ENCODE data around the gene SH3BGRL2. TPM values are rescaled to one million over a fixed set of nuclear protein-coding genes. Genes with fewer than 3 reads are reported as not detected.
A peak's percentile ranks its signal among the peaks of the same experiment; 100 is the strongest.

The SH3BGRL2 gene
- total RNA-seq, 1 experiment from 2014 or later: 3.8 TPM

DNA sequence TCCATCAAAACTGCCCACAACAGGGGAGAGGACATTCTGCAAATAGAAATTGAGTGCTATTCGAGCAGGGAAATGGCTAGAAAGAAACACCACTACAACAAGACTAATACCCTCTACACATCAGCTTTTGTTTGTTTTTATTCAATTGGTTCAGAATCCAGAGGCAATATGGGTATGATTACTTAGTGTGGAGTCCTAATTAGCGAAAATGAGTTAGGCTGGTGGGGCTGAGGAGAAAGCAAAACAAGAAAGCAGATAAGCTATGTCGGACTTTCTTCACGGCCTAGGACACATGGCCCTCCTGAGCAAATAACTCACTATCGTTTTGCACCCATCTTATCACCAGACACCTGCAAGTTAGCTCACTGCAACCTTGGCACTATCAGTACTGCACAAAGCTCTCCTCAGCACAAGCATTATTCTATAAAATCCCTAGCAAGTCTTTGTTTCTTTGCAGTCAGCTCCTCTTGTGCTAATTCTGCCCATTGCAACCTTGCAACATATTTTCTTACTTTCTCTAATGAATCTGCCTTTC lies 31.3 kb upstream of the SH3BGRL2 start:
- Histone ChIP-seq H3K9ac (ENCODE audit: low read length) (no peak overlapping the region), H3K27ac (ENCODE audit: low read length) (no peak overlapping the region), H3K36me3 (ENCODE audit: low read depth, low read length) (no peaks in the 10 kb centered on the region), H3F3A (ENCODE audit: low read length, unreplicated experiment) (no peaks in the 10 kb centered on the region), H3K4me3 (ENCODE audit: low read length) (no peak overlapping the region), H3K9me3 (ENCODE audit: low read length) (no peaks in the 10 kb centered on the region), H3K27me3 (ENCODE audit: low read length) (no peaks in the 10 kb centered on the region), H4K20me1 (ENCODE audit: low read length) (no peaks in the 10 kb centered on the region), H3K9me2 (replicated peaks; ENCODE audit: low read length) (no peaks in the 10 kb centered on the region), H2AFZ (ENCODE audit: low read length) (no peak overlapping the region), H3K79me2 (ENCODE audit: low read length) (no peaks in the 10 kb centered on the region), H3K4me1 (ENCODE audit: insufficient read depth, low read length) (peaks cover 15% of the 10 kb centered on the region), H3K4me2 (ENCODE audit: low read length) (no peak overlapping the region)
- no peak for DNase-seq
- CTCF ChIA-PET: no interaction called here
- no peak for TF ChIP-seq EZH2phosphoT487 (IDR thresholded peaks at IDR 0.05; ENCODE audit: borderline replicate concordance, low read length)
- TF ChIP-seq EZH2 (IDR thresholded peaks at IDR 0.05; ENCODE audit: low read length, unreplicated experiment): no peak
- TF ChIP-seq, protein P1, sequence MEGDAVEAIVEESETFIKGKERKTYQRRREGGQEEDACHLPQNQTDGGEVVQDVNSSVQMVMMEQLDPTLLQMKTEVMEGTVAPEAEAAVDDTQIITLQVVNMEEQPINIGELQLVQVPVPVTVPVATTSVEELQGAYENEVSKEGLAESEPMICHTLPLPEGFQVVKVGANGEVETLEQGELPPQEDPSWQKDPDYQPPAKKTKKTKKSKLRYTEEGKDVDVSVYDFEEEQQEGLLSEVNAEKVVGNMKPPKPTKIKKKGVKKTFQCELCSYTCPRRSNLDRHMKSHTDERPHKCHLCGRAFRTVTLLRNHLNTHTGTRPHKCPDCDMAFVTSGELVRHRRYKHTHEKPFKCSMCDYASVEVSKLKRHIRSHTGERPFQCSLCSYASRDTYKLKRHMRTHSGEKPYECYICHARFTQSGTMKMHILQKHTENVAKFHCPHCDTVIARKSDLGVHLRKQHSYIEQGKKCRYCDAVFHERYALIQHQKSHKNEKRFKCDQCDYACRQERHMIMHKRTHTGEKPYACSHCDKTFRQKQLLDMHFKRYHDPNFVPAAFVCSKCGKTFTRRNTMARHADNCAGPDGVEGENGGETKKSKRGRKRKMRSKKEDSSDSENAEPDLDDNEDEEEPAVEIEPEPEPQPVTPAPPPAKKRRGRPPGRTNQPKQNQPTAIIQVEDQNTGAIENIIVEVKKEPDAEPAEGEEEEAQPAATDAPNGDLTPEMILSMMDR (conservative IDR thresholded peaks at IDR 0.05; ENCODE audit: low read depth, low read length): no peak
- ATAC-seq: no peak
- POLR2A ChIA-PET (ENCODE audit: unreplicated experiment): interaction anchor here (0.8 kb wide), 1 partner anchor 10 kb away, joined by 6 read pairs; no protein-coding TSS in a partner anchor
- no TSS peak for BruUV-seq (replicated peaks)
- intact Hi-C loops (cut with micrococcal nuclease): no loop called here

DNA sequence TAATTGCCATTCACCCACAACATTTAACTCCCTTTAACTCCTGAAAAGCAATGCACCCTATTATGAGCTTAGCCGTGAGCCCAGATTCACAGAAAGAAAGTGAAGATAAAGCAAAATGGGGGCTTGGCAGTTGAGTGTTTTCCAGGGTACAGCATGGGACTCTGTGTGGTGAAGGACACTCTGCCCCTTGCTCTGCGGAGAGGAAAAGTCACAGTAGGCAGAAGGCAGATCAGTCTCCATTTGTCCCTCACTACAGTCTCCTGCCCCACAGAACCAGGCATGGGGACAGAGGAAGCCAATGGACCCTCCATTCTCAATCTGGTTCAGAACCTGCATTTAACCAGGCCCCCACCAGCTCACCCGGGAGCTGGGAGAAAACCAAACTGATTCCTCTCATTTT lies 30.8 kb upstream of the SH3BGRL2 start:
- H3K9me2 ChIP-seq (replicated peaks; ENCODE audit: low read length): no peaks in the 10 kb centered on the region
- H3K4me3 ChIP-seq (ENCODE audit: low read length): no peak overlapping the region
- ChIA-PET POLR2A (ENCODE audit: unreplicated experiment) (interaction anchor here (0.8 kb wide), 1 partner anchor 10 kb away, joined by 6 read pairs; no protein-coding TSS in a partner anchor), CTCF (no interaction called here)
- H3F3A ChIP-seq (ENCODE audit: low read length, unreplicated experiment): no peaks in the 10 kb centered on the region
- no peaks in the 10 kb centered on the region for H3K36me3 ChIP-seq (ENCODE audit: low read depth, low read length)
- BruUV-seq (replicated peaks): no TSS peak
- peaks cover 15% of the 10 kb centered on the region for H3K4me1 ChIP-seq (ENCODE audit: insufficient read depth, low read length)
- no peak overlapping the region for H3K9ac ChIP-seq (ENCODE audit: low read length)
- H2AFZ ChIP-seq (ENCODE audit: low read length): no peak overlapping the region
- H3K4me2 ChIP-seq (ENCODE audit: low read length): peak overlapping the region; percentile 65
- H3K27ac ChIP-seq (ENCODE audit: low read length): 0 out of 2 replicates have a peak overlapping the region, but pooled peaks have one; percentile 14
- DNase-seq: no peak
- intact Hi-C loops (cut with micrococcal nuclease): no loop called here
- no peaks in the 10 kb centered on the region for H3K27me3 ChIP-seq (ENCODE audit: low read length)
- H3K79me2 ChIP-seq (ENCODE audit: low read length): no peaks in the 10 kb centered on the region
- ATAC-seq: no peak
- no peaks in the 10 kb centered on the region for H4K20me1 ChIP-seq (ENCODE audit: low read length)
- TF ChIP-seq, protein P1 (conservative IDR thresholded peaks at IDR 0.05; ENCODE audit: low read depth, low read length): no peak
- TF ChIP-seq EZH2 (IDR thresholded peaks at IDR 0.05; ENCODE audit: low read length, unreplicated experiment): no peak
- no peaks in the 10 kb centered on the region for H3K9me3 ChIP-seq (ENCODE audit: low read length)

DNA sequence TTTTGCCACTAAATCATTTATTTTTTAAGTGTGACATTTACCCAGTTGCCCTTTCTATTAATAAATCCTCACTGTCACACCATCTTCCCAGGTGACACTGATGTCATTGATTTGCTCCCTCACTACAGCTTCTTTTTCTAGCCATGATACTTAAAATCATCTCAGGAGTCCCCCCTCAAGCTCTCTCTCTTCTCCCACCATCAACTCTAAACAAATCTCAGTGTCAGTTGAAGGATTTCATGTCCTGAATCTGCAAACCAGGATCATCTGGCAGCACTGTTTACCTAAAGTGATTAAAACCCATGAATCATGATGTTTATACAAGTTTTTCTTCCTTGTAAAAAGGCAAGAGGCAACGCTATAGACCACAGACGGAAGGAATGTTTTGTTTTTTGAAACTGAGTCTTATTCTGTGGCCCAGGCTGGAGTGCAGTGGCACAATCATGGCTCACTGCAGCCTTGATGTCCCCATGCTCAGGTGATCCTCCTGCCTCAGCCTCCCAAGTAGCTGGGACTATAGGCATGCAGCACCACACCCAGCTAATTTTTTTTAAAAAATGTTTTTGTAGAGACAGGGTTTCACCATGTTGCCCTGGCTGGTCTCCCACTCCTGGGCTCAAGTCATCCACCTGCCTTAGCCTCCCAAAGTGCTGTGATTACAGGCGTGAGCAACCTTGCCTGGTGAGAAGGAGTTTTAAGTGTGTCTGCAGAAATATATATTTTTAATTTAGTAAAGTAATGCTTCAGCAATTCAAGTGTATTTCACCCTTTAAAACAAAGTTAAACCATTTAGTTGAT lies 30.1 kb upstream of the SH3BGRL2 start:
- no TSS peak for BruUV-seq (replicated peaks)

More for the DNA sequence above, 30.1 kb upstream of the SH3BGRL2 start:
- 0 out of 2 replicates have a peak overlapping the region, but pooled peaks have one; percentile 23 for H3K27ac ChIP-seq (ENCODE audit: low read length)
- H3K4me3 ChIP-seq (ENCODE audit: low read length): no peak overlapping the region
- H4K20me1 ChIP-seq (ENCODE audit: low read length): no peaks in the 10 kb centered on the region
- no peaks in the 10 kb centered on the region for H3K9me2 ChIP-seq (replicated peaks; ENCODE audit: low read length)
- peak; percentile 97 for ATAC-seq
- peak; percentile 83 for DNase-seq
- H2AFZ ChIP-seq (ENCODE audit: low read length): no peak overlapping the region
- H3K9me3 ChIP-seq (ENCODE audit: low read length): no peaks in the 10 kb centered on the region
- no peaks in the 10 kb centered on the region for H3K36me3 ChIP-seq (ENCODE audit: low read depth, low read length)
- ChIA-PET POLR2A (ENCODE audit: unreplicated experiment) (no interaction called here), CTCF (interaction anchor here (0.7 kb wide), 1 partner anchor 43 kb away, joined by 3 read pairs; no protein-coding TSS in a partner anchor)
- peak overlapping the region; percentile 65 for H3K4me2 ChIP-seq (ENCODE audit: low read length)
- H3K27me3 ChIP-seq (ENCODE audit: low read length): no peaks in the 10 kb centered on the region
- intact Hi-C loops (cut with micrococcal nuclease): no loop called here
- no peak overlapping the region for H3K9ac ChIP-seq (ENCODE audit: low read length)
- TF ChIP-seq EZH2 (IDR thresholded peaks at IDR 0.05; ENCODE audit: low read length, unreplicated experiment) (no peak), EZH2phosphoT487 (IDR thresholded peaks at IDR 0.05; ENCODE audit: borderline replicate concordance, low read length) (no peak)
- TF ChIP-seq, protein P1 (conservative IDR thresholded peaks at IDR 0.05; ENCODE audit: low read depth, low read length): no peak
- H3K79me2 ChIP-seq (ENCODE audit: low read length): no peaks in the 10 kb centered on the region
- H3F3A ChIP-seq (ENCODE audit: low read length, unreplicated experiment): no peaks in the 10 kb centered on the region
- H3K4me1 ChIP-seq (ENCODE audit: insufficient read depth, low read length): peaks cover 15% of the 10 kb centered on the region

Measured in PC-3 (cell line).